PFSK-1 (cell line): Measurements from ENCODE around the gene BEND7.

Experiments used
- FOXP2 ChIP-seq: optimal IDR thresholded peaks from 2 replicates; pipeline ENCODE3; 2011; ENCODE audit warnings: borderline replicate concordance, control low read depth, inconsistent platforms; ENCODE audit not compliant: insufficient read depth; ENCODE audit errors: extremely low read length, extremely low read depth
- POLR2AphosphoS5 ChIP-seq: IDR thresholded peaks from 2 replicates; pipeline ENCODE4 v1.6.1; 2012; ENCODE audit warnings: low read depth, mild to moderate bottlenecking, control low read depth, low read length, moderate library complexity
- REST ChIP-seq, 2 experiments: IDR thresholded peaks; 2 replicates each; pipeline versions ENCODE4 v1.6.1 to v1.8.0; 2011 to 2012; ENCODE audit warnings: low read depth in 2 of 2, low read length in 2 of 2, control low read depth in 1 of 2, inconsistent platforms in 1 of 2, mild to moderate bottlenecking in 1 of 2, moderate library complexity in 1 of 2; ENCODE audit not compliant: insufficient read depth in 1 of 2
- SIN3A ChIP-seq: IDR thresholded peaks from 2 replicates; pipeline ENCODE4 v1.6.1; 2012; ENCODE audit warnings: mild to moderate bottlenecking, low read length, moderate library complexity, borderline replicate concordance; ENCODE audit not compliant: insufficient read depth
- TAF1 ChIP-seq: IDR thresholded peaks from 2 replicates; pipeline ENCODE4 v1.6.1; 2012; ENCODE audit warnings: low read length, control low read depth, borderline replicate concordance; ENCODE audit not compliant: insufficient read depth

DNA sequence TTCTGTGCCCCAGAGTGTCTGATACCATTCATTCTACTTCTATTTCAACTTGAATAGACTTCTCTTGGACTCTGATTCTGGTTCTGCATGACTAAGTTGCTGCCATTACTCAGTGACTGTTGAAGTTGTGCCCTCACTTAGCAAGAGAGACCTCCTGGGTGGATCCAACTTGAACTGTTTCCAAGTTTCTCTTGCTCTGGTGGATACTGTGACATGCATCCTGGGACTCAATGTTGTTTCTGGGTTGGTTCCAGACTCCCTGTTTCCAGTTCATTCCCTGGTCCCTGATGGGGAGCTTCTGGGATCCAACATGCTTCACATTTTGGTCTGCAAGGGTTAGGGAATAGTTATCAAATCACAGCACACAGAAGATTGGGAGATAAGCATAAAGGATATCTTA is 31.8 kb upstream of the BEND7 start:
- no peak for TF ChIP-seq REST (IDR thresholded peaks at IDR 0.05; ENCODE audit: insufficient read depth in 1 of 2, low read depth in 2 of 2, low read length in 2 of 2)
- TF ChIP-seq SIN3A: no peak
- TF ChIP-seq TAF1: no peak
- TF ChIP-seq POLR2AphosphoS5: no peak
- no peak for TF ChIP-seq FOXP2
